ENCODE measurements around the gene MED17.

MED17 gene

GRCh38 chr11:93840180-93840579, 56.1 kb downstream of the MED17 start:
- TF ChIP-seq CTCF (IDR thresholded peaks at IDR 0.05; ENCODE audit: low read depth, low read length, missing control alignments): no peak
- DNase-seq (ENCODE audit: low read depth): no peak
- H3K4me3 ChIP-seq (ENCODE audit: low read depth, low read length): no peak overlapping the region

- DNase-seq (ENCODE audit: low read depth): no peak
- no peak for TF ChIP-seq CTCF (IDR thresholded peaks at IDR 0.05; ENCODE audit: low read depth, low read length, missing control alignments)
- H3K4me3 ChIP-seq (ENCODE audit: low read depth, low read length): no peak overlapping the region
Observed at GRCh38 chr11:93840981-93841380, 56.9 kb downstream of the MED17 start.

DNA sequence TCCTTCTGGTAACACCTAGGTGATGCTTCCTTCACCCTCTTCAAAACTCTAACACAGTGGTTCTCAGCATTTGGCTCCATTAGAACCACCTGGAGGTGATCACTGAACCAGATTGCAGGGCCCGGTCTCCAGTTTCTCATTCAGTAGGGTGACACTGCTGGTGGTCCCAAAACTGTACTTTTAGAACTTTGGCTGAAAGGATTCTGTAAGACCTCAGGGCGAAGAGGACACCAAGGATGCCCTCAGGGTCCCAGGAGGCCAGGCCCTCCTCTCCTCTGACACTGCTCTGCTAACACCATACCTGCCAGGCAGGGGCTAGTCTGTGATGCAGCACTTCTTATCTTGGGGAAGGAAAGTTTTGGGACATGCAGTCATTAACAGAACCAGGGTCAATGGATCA, 57.4 kb downstream of the MED17 start:
- no peak for TF ChIP-seq CTCF (IDR thresholded peaks at IDR 0.05; ENCODE audit: low read depth, low read length, missing control alignments)
- H3K4me3 ChIP-seq (ENCODE audit: low read depth, low read length): no peak overlapping the region
- DNase-seq (ENCODE audit: low read depth): no peak

- H3K4me3 ChIP-seq (ENCODE audit: low read depth, low read length): no peak overlapping the region
- DNase-seq (ENCODE audit: low read depth): no peak
- no peak for TF ChIP-seq CTCF (IDR thresholded peaks at IDR 0.05; ENCODE audit: low read depth, low read length, missing control alignments)
Observed at GRCh38 chr11:93842034-93842433, 58.0 kb downstream of the MED17 start.

DNA sequence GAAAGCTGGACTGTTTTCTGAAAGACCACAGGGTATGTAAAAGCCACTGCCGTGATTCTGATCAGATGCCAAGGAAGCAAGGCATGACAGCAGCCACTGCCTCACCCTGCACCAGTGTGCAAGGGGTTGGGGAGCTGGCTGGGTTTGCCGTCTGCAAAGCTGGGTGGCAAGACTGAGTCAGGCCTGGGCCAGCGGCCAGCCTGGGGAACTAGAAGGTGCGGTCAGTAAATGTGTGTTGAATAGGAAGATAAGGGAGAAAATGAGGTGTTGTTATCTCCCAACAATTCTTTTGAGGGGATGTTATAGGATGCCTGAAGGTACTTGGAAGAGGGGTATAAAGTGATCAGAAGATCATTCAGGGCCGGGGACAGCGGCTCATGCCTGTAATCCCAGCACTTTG, 58.4 kb downstream of the MED17 start:
- H3K4me3 ChIP-seq (ENCODE audit: low read depth, low read length): no peak overlapping the region
- TF ChIP-seq CTCF (IDR thresholded peaks at IDR 0.05; ENCODE audit: low read depth, low read length, missing control alignments): no peak
- no peak for DNase-seq (ENCODE audit: low read depth)

- no peak for TF ChIP-seq CTCF (IDR thresholded peaks at IDR 0.05; ENCODE audit: low read depth, low read length, missing control alignments)
- no peak for DNase-seq (ENCODE audit: low read depth)
Observed at GRCh38 chr11:93843906-93844305, 59.8 kb downstream of the MED17 start.

DNA sequence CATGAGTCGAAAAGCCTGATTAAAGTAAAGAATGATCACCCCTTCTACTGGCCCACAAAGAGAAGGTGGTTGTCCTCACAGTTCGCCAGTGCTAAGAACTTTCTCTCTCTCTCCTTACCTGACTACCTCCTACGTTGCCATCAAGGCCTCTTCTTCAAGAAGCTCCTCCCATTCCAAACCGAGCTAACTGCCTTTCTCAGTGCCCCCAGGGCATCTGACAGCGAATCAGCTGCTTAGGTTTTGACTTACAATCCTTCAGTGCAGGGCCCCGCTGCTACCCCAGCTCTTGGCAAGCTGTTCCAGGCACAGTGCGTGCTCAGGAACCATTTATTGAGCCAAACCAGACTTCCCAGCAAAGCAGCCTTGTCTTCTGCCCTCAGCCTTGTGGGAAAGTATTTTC, 60.5 kb downstream of the MED17 start:
- no peak overlapping the region for H3K4me3 ChIP-seq (ENCODE audit: low read depth, low read length)
- DNase-seq (ENCODE audit: low read depth): no peak
- no peak for TF ChIP-seq CTCF (IDR thresholded peaks at IDR 0.05; ENCODE audit: low read depth, low read length, missing control alignments)

More at GRCh38 chr11:93843906-93844305, 59.8 kb downstream of the MED17 start:
- H3K4me3 ChIP-seq (ENCODE audit: low read depth, low read length): no peak overlapping the region

Data from GM12864 (cell line).